ENCODE results near the gene OR7D2. TPM values are rescaled to one million over a fixed set of nuclear protein-coding genes. Genes with fewer than 3 reads are reported as not detected.

OR7D2 gene
- total RNA-seq, 2 experiments from 2014 or later, result not detected

DNA sequence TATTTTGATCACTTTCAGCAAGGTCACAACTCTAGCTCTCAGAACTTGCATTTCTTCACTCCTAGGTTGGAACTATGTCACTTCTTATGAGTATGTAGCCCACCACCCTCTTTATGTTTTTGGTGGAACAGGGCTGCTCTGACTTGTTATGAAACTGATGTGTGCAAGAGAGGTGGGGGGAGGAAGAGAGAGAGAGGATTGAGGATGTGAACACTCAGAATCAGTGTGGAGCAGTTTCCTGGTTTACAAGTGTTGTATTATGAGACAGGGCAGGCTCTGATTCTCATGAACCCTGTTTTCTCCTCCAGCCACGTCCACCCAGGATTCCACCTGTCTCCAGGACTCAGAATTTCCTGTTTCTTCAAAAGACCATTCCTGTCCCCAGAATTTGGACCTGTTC lies 22.5 kb upstream of the OR7D2 start:
- TF ChIP-seq CTCF (IDR thresholded peaks at IDR 0.05), result no peak
- Mint-ChIP-seq H3K36me3 (ENCODE audit: low read depth) (peaks cover 100% of the 10 kb centered on the region), H3K4me3 (no peak overlapping the region), H3K27me3 (no peaks in the 10 kb centered on the region), H3K4me1 (ENCODE audit: low read depth) (peaks cover 31% of the 10 kb centered on the region), H3K27ac (no peak overlapping the region), H3K9me3 (peaks cover 7% of the 10 kb centered on the region)
- POLR2A ChIA-PET, result no interaction called here
- ATAC-seq (ENCODE audit: poor library complexity), result no peak
- H3K27me3 ChIP-seq (ENCODE audit: control insufficient read depth in 1 of 2, insufficient read depth in 2 of 2, low read length in 2 of 2), result no peaks in the 10 kb centered on the region
- no peak overlapping the region for H3K4me3 ChIP-seq (ENCODE audit: low read length)
- peaks cover 3% of the 10 kb centered on the region for H3K4me1 ChIP-seq (ENCODE audit: insufficient read depth, low read length)
- intact Hi-C loops (cut with DNase I, micrococcal nuclease), result no loop called here
- no peak overlapping the region for H3K27ac ChIP-seq (ENCODE audit: low read depth in 1 of 2, low read length in 2 of 2)
- CTCF ChIA-PET, result interaction anchor here (0.5 kb wide), 1 partner anchor 319 kb away, joined by 3 read pairs; no protein-coding TSS in a partner anchor
- DNase-seq, result no peak
- peaks cover 18 to 40% of the 10 kb centered on the region in 2 experiments for H3K9me3 ChIP-seq (ENCODE audit: control insufficient read depth in 1 of 2, insufficient read depth in 1 of 2, low read length in 2 of 2)
- H3K36me3 ChIP-seq (ENCODE audit: insufficient read depth, low read length), result peaks cover 76% of the 10 kb centered on the region

- POLR2A ChIA-PET, result no interaction called here
Measured at GRCh38 chr19:9159891-9160290, 18.9 kb upstream of the OR7D2 start.

DNA sequence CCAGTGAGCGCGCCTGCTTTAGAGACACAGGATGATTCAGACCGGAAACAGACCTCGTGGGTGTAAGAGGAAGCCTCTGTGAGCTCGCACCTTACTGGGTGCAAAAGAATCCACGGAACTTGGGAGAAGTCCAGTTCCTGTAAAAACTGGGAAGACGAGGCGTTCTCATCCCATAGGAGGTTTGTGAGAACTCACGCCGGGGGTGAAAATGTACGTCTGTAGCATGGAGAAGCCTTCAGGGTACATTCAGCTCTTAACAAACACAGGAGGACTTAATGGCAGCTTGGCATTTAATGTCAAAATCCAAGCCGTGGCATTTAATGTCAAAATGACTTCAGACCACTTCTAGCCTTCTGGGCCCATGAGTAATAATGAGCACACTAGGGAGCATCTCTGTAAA lies 17.4 kb upstream of the OR7D2 start:
- ATAC-seq (ENCODE audit: poor library complexity), result no peak
- ChIA-PET CTCF (no interaction called here), POLR2A (no interaction called here)
- no peak for DNase-seq
- Histone ChIP-seq H3K4me1 (ENCODE audit: insufficient read depth, low read length) (no peaks in the 10 kb centered on the region), H3K36me3 (ENCODE audit: insufficient read depth, low read length) (peaks cover 79% of the 10 kb centered on the region), H3K4me3 (ENCODE audit: low read length) (no peak overlapping the region), H3K27me3 (ENCODE audit: control insufficient read depth in 1 of 2, insufficient read depth in 2 of 2, low read length in 2 of 2) (no peaks in the 10 kb centered on the region), H3K27ac (ENCODE audit: low read depth in 1 of 2, low read length in 2 of 2) (no peak overlapping the region), H3K9me3 (ENCODE audit: control insufficient read depth in 1 of 2, insufficient read depth in 1 of 2, low read length in 2 of 2) (peaks cover 30 to 50% of the 10 kb centered on the region in 2 experiments)
- no peak overlapping the region for H3K4me3 Mint-ChIP-seq
- H3K36me3 Mint-ChIP-seq (ENCODE audit: low read depth), result peaks cover 98% of the 10 kb centered on the region
- H3K27me3 Mint-ChIP-seq, result no peaks in the 10 kb centered on the region
- peaks cover 6% of the 10 kb centered on the region for H3K9me3 Mint-ChIP-seq
- intact Hi-C loops (cut with DNase I, micrococcal nuclease), result no loop called here
- no peaks in the 10 kb centered on the region for H3K4me1 Mint-ChIP-seq (ENCODE audit: low read depth)
- no peak overlapping the region for H3K27ac Mint-ChIP-seq
- TF ChIP-seq CTCF (IDR thresholded peaks at IDR 0.05), result no peak

More at GRCh38 chr19:9159891-9160290, 18.9 kb upstream of the OR7D2 start:
- no peaks in the 10 kb centered on the region for H3K4me1 ChIP-seq (ENCODE audit: insufficient read depth, low read length)
- peaks cover 8% of the 10 kb centered on the region for H3K4me1 Mint-ChIP-seq (ENCODE audit: low read depth)
- H3K27me3 ChIP-seq (ENCODE audit: control insufficient read depth in 1 of 2, insufficient read depth in 2 of 2, low read length in 2 of 2), result no peaks in the 10 kb centered on the region
- CTCF ChIA-PET, result no interaction called here
- ATAC-seq (ENCODE audit: poor library complexity) (no peak), DNase-seq (no peak)
- TF ChIP-seq CTCF (IDR thresholded peaks at IDR 0.05), result no peak
- peaks cover 30 to 47% of the 10 kb centered on the region in 2 experiments for H3K9me3 ChIP-seq (ENCODE audit: control insufficient read depth in 1 of 2, insufficient read depth in 1 of 2, low read length in 2 of 2)
- no peak overlapping the region for H3K27ac ChIP-seq (ENCODE audit: low read depth in 1 of 2, low read length in 2 of 2)
- no peak overlapping the region for H3K27ac Mint-ChIP-seq
- peaks cover 7% of the 10 kb centered on the region for H3K9me3 Mint-ChIP-seq
- H3K4me3 Mint-ChIP-seq, result no peak overlapping the region
- H3K36me3 ChIP-seq (ENCODE audit: insufficient read depth, low read length), result peaks cover 94% of the 10 kb centered on the region
- intact Hi-C loops (cut with DNase I, micrococcal nuclease), result no loop called here
- H3K4me3 ChIP-seq (ENCODE audit: low read length), result no peak overlapping the region
- H3K36me3 Mint-ChIP-seq (ENCODE audit: low read depth), result peaks cover 98% of the 10 kb centered on the region
- H3K27me3 Mint-ChIP-seq, result no peaks in the 10 kb centered on the region

Measured in CD4-positive, alpha-beta T cell (primary cell).